Breast epithelium (tissue), 3 donors: Measurements from ENCODE around the gene FLRT2.

Source experiments
- CTCF ChIP-seq, 3 donors: fragments of 450-650 bp; IDR thresholded peaks; one replicate each; pipeline ENCODE4 v1.5.1; 2016 to 2017; ENCODE audit warnings: antibody characterized with exemption in 3 of 3, mild to moderate bottlenecking in 3 of 3, moderate library complexity in 3 of 3
- POLR2A ChIP-seq: fragments of 450-650 bp; IDR thresholded peaks from one replicate; pipeline ENCODE4 v1.6.1; 2016; ENCODE audit warnings: antibody characterized with exemption, mild to moderate bottlenecking, moderate library complexity
- POLR2AphosphoS5 ChIP-seq, 3 donors: sonication (generic); formaldehyde crosslinking; IDR thresholded peaks; one replicate each; pipeline ENCODE4 v1.6.1; 2017; ENCODE audit warnings: antibody characterized with exemption in 3 of 3

- no peak for TF ChIP-seq CTCF (IDR thresholded peaks at IDR 0.05)
- TF ChIP-seq POLR2AphosphoS5 (IDR thresholded peaks at IDR 0.05): no peak
- no peak for TF ChIP-seq POLR2A
These were observed 47.4 kb upstream of the FLRT2 start for GRCh38 chr14:85482552-85482951.
